Skeletal muscle satellite cell (primary cell): ENCODE data around the gene UNC5A.

Experiments
- H3K27me3 ChIP-seq: 2 replicates; pipeline ENCODE4 v1.7.0; 2013; ENCODE audit warnings: low read length; ENCODE audit not compliant: control insufficient read depth, insufficient read depth
- H3K36me3 ChIP-seq: 2 replicates; pipeline ENCODE4 v1.7.0; 2013; ENCODE audit warnings: mild to moderate bottlenecking, control low read depth, low read length; ENCODE audit not compliant: insufficient read depth
- H3K4me1 ChIP-seq: 2 replicates; pipeline ENCODE4 v1.7.0; 2013; ENCODE audit warnings: low read length; ENCODE audit not compliant: control insufficient read depth, insufficient read depth
- H3K4me2 ChIP-seq: 2 replicates; pipeline ENCODE4 v1.7.0; 2013; ENCODE audit warnings: mild to moderate bottlenecking, low read length
- H3K4me3 ChIP-seq: 2 replicates; pipeline ENCODE4 v1.7.0; 2013; ENCODE audit warnings: low read length
- H3K9ac ChIP-seq: 2 replicates; pipeline ENCODE4 v1.7.0; 2013; ENCODE audit warnings: mild to moderate bottlenecking, low read depth, low read length, moderate library complexity
- H3K9me3 ChIP-seq: replicated peaks from 2 replicates; pipeline ENCODE4 v1.7.0; 2013; ENCODE audit warnings: mild to moderate bottlenecking, control low read depth, low read length

The UNC5A gene

GRCh38 chr5:176794509-176794908, 15.8 kb upstream of the UNC5A start:
- H3K4me3 ChIP-seq: no peak overlapping the region
- H3K9ac ChIP-seq: no peak overlapping the region
- H3K27me3 ChIP-seq: peaks cover 85% of the 10 kb centered on the region
- no peak overlapping the region for H3K4me2 ChIP-seq
- no peaks in the 10 kb centered on the region for H3K9me3 ChIP-seq
- H3K36me3 ChIP-seq: no peaks in the 10 kb centered on the region
- no peaks in the 10 kb centered on the region for H3K4me1 ChIP-seq

- H3K9ac ChIP-seq: no peak overlapping the region
- H3K27me3 ChIP-seq: peaks cover 69% of the 10 kb centered on the region
- H3K36me3 ChIP-seq: no peaks in the 10 kb centered on the region
- H3K4me1 ChIP-seq: no peaks in the 10 kb centered on the region
- no peaks in the 10 kb centered on the region for H3K9me3 ChIP-seq
- no peak overlapping the region for H3K4me2 ChIP-seq
- no peak overlapping the region for H3K4me3 ChIP-seq
Measured at GRCh38 chr5:176796411-176796810, 13.9 kb upstream of the UNC5A start.

- H3K4me1 ChIP-seq: no peaks in the 10 kb centered on the region
- no peaks in the 10 kb centered on the region for H3K9me3 ChIP-seq
- H3K36me3 ChIP-seq: no peaks in the 10 kb centered on the region
- H3K27me3 ChIP-seq: peaks cover 69% of the 10 kb centered on the region
- H3K4me3 ChIP-seq: no peak overlapping the region
- H3K4me2 ChIP-seq: no peak overlapping the region
- H3K9ac ChIP-seq: no peak overlapping the region
Measured at GRCh38 chr5:176796970-176797369, 13.4 kb upstream of the UNC5A start.

- peaks cover 63% of the 10 kb centered on the region for H3K27me3 ChIP-seq
- H3K9me3 ChIP-seq: no peaks in the 10 kb centered on the region
Measured at GRCh38 chr5:176797456-176798050, 12.8 kb upstream of the UNC5A start.

GRCh38 chr5:176798086-176798876, 12.1 kb upstream of the UNC5A start:
- H3K36me3 ChIP-seq: no peaks in the 10 kb centered on the region
- H3K9me3 ChIP-seq: no peaks in the 10 kb centered on the region
- H3K4me2 ChIP-seq: no peak overlapping the region
- H3K9ac ChIP-seq: no peak overlapping the region
- H3K4me1 ChIP-seq: no peaks in the 10 kb centered on the region
- no peak overlapping the region for H3K4me3 ChIP-seq
- H3K27me3 ChIP-seq: peaks cover 55% of the 10 kb centered on the region

More at GRCh38 chr5:176797456-176798050, 12.8 kb upstream of the UNC5A start:
- Histone ChIP-seq H3K4me2 (no peak overlapping the region), H3K9ac (no peak overlapping the region), H3K4me3 (no peak overlapping the region), H3K4me1 (no peaks in the 10 kb centered on the region), H3K36me3 (no peaks in the 10 kb centered on the region)

- H3K4me1 ChIP-seq: no peaks in the 10 kb centered on the region
- H3K9me3 ChIP-seq: no peaks in the 10 kb centered on the region
- H3K36me3 ChIP-seq: no peaks in the 10 kb centered on the region
- no peak overlapping the region for H3K4me2 ChIP-seq
- H3K27me3 ChIP-seq: peaks cover 54% of the 10 kb centered on the region
- H3K4me3 ChIP-seq: no peak overlapping the region
- no peak overlapping the region for H3K9ac ChIP-seq
Measured at GRCh38 chr5:176798949-176799348, 11.4 kb upstream of the UNC5A start.

- H3K36me3 ChIP-seq: no peaks in the 10 kb centered on the region
- no peak overlapping the region for H3K9ac ChIP-seq
- H3K9me3 ChIP-seq: no peaks in the 10 kb centered on the region
- H3K4me1 ChIP-seq: no peaks in the 10 kb centered on the region
- H3K27me3 ChIP-seq: peaks cover 49% of the 10 kb centered on the region
- no peak overlapping the region for H3K4me3 ChIP-seq
- no peak overlapping the region for H3K4me2 ChIP-seq
Measured at GRCh38 chr5:176799488-176799887, 10.9 kb upstream of the UNC5A start.

- Histone ChIP-seq H3K4me1 (no peaks in the 10 kb centered on the region), H3K9me3 (no peaks in the 10 kb centered on the region), H3K36me3 (no peaks in the 10 kb centered on the region), H3K4me3 (no peak overlapping the region), H3K4me2 (no peak overlapping the region), H3K27me3 (peaks cover 48% of the 10 kb centered on the region), H3K9ac (no peak overlapping the region)
Measured at GRCh38 chr5:176800024-176800423, 10.3 kb upstream of the UNC5A start.

- peaks cover 39% of the 10 kb centered on the region for H3K27me3 ChIP-seq
- no peaks in the 10 kb centered on the region for H3K36me3 ChIP-seq
- no peak overlapping the region for H3K4me3 ChIP-seq
- H3K4me1 ChIP-seq: no peaks in the 10 kb centered on the region
- no peak overlapping the region for H3K9ac ChIP-seq
- no peak overlapping the region for H3K4me2 ChIP-seq
- no peaks in the 10 kb centered on the region for H3K9me3 ChIP-seq
Measured at GRCh38 chr5:176802116-176802784, 8.1 kb upstream of the UNC5A start.

GRCh38 chr5:176803068-176803942, 7.1 kb upstream of the UNC5A start:
- H3K4me2 ChIP-seq: no peak overlapping the region
- H3K27me3 ChIP-seq: peaks cover 39% of the 10 kb centered on the region
- no peak overlapping the region for H3K4me3 ChIP-seq
- no peaks in the 10 kb centered on the region for H3K36me3 ChIP-seq
- no peak overlapping the region for H3K9ac ChIP-seq
- no peaks in the 10 kb centered on the region for H3K9me3 ChIP-seq
- H3K4me1 ChIP-seq: no peaks in the 10 kb centered on the region

GRCh38 chr5:176803943-176804498, 6.3 kb upstream of the UNC5A start:
- Histone ChIP-seq H3K9ac (no peak overlapping the region), H3K4me1 (no peaks in the 10 kb centered on the region), H3K36me3 (no peaks in the 10 kb centered on the region), H3K4me3 (no peak overlapping the region), H3K4me2 (no peak overlapping the region), H3K27me3 (peaks cover 41% of the 10 kb centered on the region), H3K9me3 (no peaks in the 10 kb centered on the region)
